ENCODE results near the gene IMPACT.
A peak's percentile ranks its signal among the peaks of the same experiment; 100 is the strongest.

The IMPACT gene

GRCh38 chr18:24426398-24427294 lies at the start of gene IMPACT:
IMPACT (plus strand) TSS chr18:24426670; CDS start chr18:24426757, 87 bp downstream.
- DNase-seq (ENCODE audit: low read depth in 2 of 2): peak; percentile 80 to 89
- no peak for TF ChIP-seq CTCF (IDR thresholded peaks at IDR 0.05; ENCODE audit: low read depth, low read length)
- peak within 1 kb of the TSS; percentile 67 to 75 for H3K4me3 ChIP-seq (replicated peaks in 1 of 2; ENCODE audit: low read depth in 2 of 2, low read length in 2 of 2)

GRCh38 chr18:24378598-24378997 lies 47.9 kb upstream of the IMPACT start:
- H3K4me3 ChIP-seq (replicated peaks in 1 of 2; ENCODE audit: low read depth in 2 of 2, low read length in 2 of 2): no peak overlapping the region
- DNase-seq (ENCODE audit: low read depth in 2 of 2): no peak
- TF ChIP-seq CTCF (IDR thresholded peaks at IDR 0.05; ENCODE audit: low read depth, low read length): no peak

GRCh38 chr18:24380163-24380747 lies 46.2 kb upstream of the IMPACT start:
- no peak for TF ChIP-seq CTCF (IDR thresholded peaks at IDR 0.05; ENCODE audit: low read depth, low read length)
- no peak overlapping the region for H3K4me3 ChIP-seq (replicated peaks in 1 of 2; ENCODE audit: low read depth in 2 of 2, low read length in 2 of 2)
- DNase-seq (ENCODE audit: low read depth in 2 of 2): no peak

- H3K4me3 ChIP-seq (replicated peaks in 1 of 2; ENCODE audit: low read depth in 2 of 2, low read length in 2 of 2): no peak overlapping the region
- TF ChIP-seq CTCF (IDR thresholded peaks at IDR 0.05; ENCODE audit: low read depth, low read length): no peak
- no peak for DNase-seq (ENCODE audit: low read depth in 2 of 2)
Observed at GRCh38 chr18:24381126-24381525, 45.3 kb upstream of the IMPACT start.

- DNase-seq (ENCODE audit: low read depth in 2 of 2): no peak
- no peak overlapping the region for H3K4me3 ChIP-seq (replicated peaks in 1 of 2; ENCODE audit: low read depth in 2 of 2, low read length in 2 of 2)
- no peak for TF ChIP-seq CTCF (IDR thresholded peaks at IDR 0.05; ENCODE audit: low read depth, low read length)
Observed at GRCh38 chr18:24386681-24387080, 39.8 kb upstream of the IMPACT start.

- no peak overlapping the region for H3K4me3 ChIP-seq (replicated peaks in 1 of 2; ENCODE audit: low read depth in 2 of 2, low read length in 2 of 2)
- TF ChIP-seq CTCF (IDR thresholded peaks at IDR 0.05; ENCODE audit: low read depth, low read length): no peak
- DNase-seq (ENCODE audit: low read depth in 2 of 2): peak in 1 of 2 donors; percentile 55
Observed at GRCh38 chr18:24388957-24389356, 37.5 kb upstream of the IMPACT start.

Data from cardiac fibroblast (primary cell).